Measurements from ENCODE around the gene WFS1. TPM values are rescaled to one million over a fixed set of nuclear protein-coding genes. Genes with fewer than 3 reads are reported as not detected.

WFS1 gene
- polyA plus RNA-seq, 1 of the 3 experiments (the other 2 are of a cell fraction), result 18.7 TPM

DNA sequence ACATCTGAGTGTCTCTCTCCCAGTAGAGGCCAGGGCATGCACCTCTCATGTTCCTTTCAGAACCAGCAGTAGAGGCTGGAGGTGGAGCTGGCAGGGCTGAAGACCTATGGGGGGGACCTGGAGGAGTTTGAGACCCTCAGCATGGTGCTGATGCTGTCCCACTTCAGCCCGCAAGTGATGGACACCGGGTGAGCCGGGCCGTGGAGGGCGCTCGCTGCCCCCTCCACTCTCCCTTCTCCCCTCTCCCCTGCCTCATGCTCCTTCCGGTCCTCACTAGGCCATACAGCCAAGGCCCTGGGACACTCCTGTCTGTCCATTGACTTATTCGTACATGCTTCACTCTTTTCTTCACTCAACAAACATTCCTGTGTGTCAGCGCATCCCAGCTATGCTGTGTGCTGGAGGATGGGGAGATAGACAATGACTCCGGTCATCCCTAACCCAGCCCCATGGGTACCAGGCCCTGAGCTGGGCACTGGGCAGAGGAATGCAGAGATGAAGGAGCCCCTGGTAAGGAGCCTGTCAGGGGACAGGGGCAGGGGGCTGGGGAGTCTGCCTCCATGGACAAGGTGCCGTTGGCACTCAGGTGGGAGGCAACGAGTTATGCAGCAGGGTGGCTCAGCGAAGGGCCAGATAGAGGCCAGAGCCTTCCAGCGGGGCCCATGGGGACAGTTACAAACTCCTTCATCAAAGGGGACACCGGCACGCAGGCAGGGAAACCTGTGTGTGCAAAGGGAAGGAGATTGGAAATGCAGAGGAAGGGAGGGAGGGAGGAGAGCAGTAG, 28.4 kb upstream of the WFS1 start:
- no peaks in the 10 kb centered on the region for H3K36me3 ChIP-seq (replicated peaks in 1 of 2; ENCODE audit: control insufficient read depth in 1 of 2, insufficient read depth in 2 of 2, low read length in 1 of 2)

DNA sequence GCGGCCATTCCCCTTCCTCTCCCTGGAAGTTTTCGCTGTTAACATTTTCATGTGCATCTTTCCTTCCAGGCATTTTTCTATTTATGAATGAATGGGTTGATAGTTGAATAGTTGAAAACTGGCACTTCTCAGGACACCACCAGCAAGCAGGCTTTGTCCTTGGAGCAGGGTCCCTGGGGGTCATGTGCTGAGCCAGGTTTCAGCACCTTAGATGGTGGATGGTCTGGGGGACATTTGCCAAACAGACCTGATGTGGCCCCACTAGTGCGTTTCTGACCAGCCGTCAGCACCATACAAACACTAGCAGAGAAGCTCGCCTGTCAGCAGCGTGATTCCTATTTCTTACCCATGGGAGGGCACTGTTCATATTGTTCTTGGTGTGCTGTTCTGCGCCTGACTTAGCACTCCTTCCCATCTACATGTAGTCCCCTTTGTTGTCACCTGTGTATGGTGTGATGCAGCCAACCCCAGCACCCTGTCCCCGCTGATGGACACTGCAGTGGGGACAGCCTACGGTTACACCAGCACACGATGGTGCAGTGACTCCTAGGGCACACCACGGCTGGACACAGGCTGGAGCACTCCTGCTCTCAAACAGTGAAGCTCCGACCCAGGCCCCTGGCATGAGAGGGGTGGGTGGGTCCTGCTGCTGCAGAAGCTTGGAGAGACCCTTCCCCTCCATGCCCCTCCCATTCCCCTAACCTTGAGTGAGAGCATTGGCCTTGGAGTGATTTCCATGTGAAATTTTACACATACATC, 27.2 kb upstream of the WFS1 start:
- Histone ChIP-seq H2AFZ (ENCODE audit: low read depth) (no peak overlapping the region), H3K9me2 (no peaks in the 10 kb centered on the region), H3K36me3 (replicated peaks in 1 of 2; ENCODE audit: control insufficient read depth in 1 of 2, insufficient read depth in 2 of 2, low read length in 1 of 2) (no peaks in the 10 kb centered on the region), H3K4me1 (ENCODE audit: control insufficient read depth in 1 of 2, insufficient read depth in 2 of 2, low read depth in 1 of 2, low read length in 1 of 2) (peaks cover 0 to 17% of the 10 kb centered on the region in 2 experiments; a peak in 1 of 4 replicates), H3K4me2 (no peak overlapping the region), H3K27ac (ENCODE audit: low read depth in 2 of 2, low read length in 1 of 2) (no peak overlapping the region), H3K9ac (no peak overlapping the region), H3F3A (replicated peaks; ENCODE audit: insufficient read depth) (no peaks in the 10 kb centered on the region), H4K20me1 (ENCODE audit: insufficient read depth) (no peaks in the 10 kb centered on the region), H3K27me3 (ENCODE audit: insufficient read depth) (no peaks in the 10 kb centered on the region), H3K4me3 (ENCODE audit: low read depth in 2 of 2, low read length in 1 of 2) (no peak overlapping the region), H3K9me3 (no peaks in the 10 kb centered on the region), H3K79me2 (ENCODE audit: insufficient read depth) (no peaks in the 10 kb centered on the region)
- ChIA-PET CTCF (interaction anchor here (1.0 to 1.8 kb wide), 5 partner anchors 8 to 155 kb away, joined by 3 to 11 read pairs (median 3); no protein-coding TSS in a partner anchor), POLR2A (no interaction called here)
- no peak for DNase-seq
- WGBS (ENCODE audit: low lambda C conversion rate), result 56% methylated on average over 11 of the region's 12 CpGs
- TF ChIP-seq TEAD4 (IDR thresholded peaks at IDR 0.05; ENCODE audit: borderline replicate concordance, insufficient read depth), result no peak
- no peak for TF ChIP-seq MEF2A (IDR thresholded peaks at IDR 0.05; ENCODE audit: borderline replicate concordance, low read depth)
- TF ChIP-seq RAD21 (IDR thresholded peaks at IDR 0.05; ENCODE audit: low read length), result no peak
- TF ChIP-seq, protein P1, sequence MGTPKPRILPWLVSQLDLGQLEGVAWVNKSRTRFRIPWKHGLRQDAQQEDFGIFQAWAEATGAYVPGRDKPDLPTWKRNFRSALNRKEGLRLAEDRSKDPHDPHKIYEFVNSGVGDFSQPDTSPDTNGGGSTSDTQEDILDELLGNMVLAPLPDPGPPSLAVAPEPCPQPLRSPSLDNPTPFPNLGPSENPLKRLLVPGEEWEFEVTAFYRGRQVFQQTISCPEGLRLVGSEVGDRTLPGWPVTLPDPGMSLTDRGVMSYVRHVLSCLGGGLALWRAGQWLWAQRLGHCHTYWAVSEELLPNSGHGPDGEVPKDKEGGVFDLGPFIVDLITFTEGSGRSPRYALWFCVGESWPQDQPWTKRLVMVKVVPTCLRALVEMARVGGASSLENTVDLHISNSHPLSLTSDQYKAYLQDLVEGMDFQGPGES (IDR thresholded peaks at IDR 0.05; ENCODE audit: low read depth, low read length), result no peak
- TF ChIP-seq, protein P2, sequence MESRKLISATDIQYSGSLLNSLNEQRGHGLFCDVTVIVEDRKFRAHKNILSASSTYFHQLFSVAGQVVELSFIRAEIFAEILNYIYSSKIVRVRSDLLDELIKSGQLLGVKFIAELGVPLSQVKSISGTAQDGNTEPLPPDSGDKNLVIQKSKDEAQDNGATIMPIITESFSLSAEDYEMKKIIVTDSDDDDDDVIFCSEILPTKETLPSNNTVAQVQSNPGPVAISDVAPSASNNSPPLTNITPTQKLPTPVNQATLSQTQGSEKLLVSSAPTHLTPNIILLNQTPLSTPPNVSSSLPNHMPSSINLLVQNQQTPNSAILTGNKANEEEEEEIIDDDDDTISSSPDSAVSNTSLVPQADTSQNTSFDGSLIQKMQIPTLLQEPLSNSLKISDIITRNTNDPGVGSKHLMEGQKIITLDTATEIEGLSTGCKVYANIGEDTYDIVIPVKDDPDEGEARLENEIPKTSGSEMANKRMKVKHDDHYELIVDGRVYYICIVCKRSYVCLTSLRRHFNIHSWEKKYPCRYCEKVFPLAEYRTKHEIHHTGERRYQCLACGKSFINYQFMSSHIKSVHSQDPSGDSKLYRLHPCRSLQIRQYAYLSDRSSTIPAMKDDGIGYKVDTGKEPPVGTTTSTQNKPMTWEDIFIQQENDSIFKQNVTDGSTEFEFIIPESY (IDR thresholded peaks at IDR 0.05; ENCODE audit: borderline replicate concordance, low read depth), result no peak
- TF ChIP-seq, protein P3, sequence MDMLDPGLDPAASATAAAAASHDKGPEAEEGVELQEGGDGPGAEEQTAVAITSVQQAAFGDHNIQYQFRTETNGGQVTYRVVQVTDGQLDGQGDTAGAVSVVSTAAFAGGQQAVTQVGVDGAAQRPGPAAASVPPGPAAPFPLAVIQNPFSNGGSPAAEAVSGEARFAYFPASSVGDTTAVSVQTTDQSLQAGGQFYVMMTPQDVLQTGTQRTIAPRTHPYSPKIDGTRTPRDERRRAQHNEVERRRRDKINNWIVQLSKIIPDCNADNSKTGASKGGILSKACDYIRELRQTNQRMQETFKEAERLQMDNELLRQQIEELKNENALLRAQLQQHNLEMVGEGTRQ (IDR thresholded peaks at IDR 0.05; ENCODE audit: borderline replicate concordance, low read depth, low read length), result no peak
- no peak for TF ChIP-seq SMC3 (IDR thresholded peaks at IDR 0.05; ENCODE audit: low read depth, low read length)

More for the DNA sequence above, 28.4 kb upstream of the WFS1 start:
- ChIA-PET POLR2A (no interaction called here), CTCF (interaction anchor here (4.1 kb wide), 1 partner anchor 8 kb away, joined by 37 read pairs; no protein-coding TSS in a partner anchor)
- no peaks in the 10 kb centered on the region for H3K79me2 ChIP-seq (ENCODE audit: insufficient read depth)
- WGBS (ENCODE audit: low lambda C conversion rate), result 71% methylated on average over 16 of the region's 16 CpGs
- H2AFZ ChIP-seq (ENCODE audit: low read depth), result no peak overlapping the region
- H3K4me3 ChIP-seq (ENCODE audit: low read depth in 2 of 2, low read length in 1 of 2), result no peak overlapping the region
- no peaks in the 10 kb centered on the region for H4K20me1 ChIP-seq (ENCODE audit: insufficient read depth)
- TF ChIP-seq MEF2A (IDR thresholded peaks at IDR 0.05; ENCODE audit: borderline replicate concordance, low read depth) (no peak), RCOR1 (IDR thresholded peaks at IDR 0.05; ENCODE audit: low read length) (no peak), ELF1 (IDR thresholded peaks at IDR 0.05) (no peak), POLR2AphosphoS5 (IDR thresholded peaks at IDR 0.05; ENCODE audit: low read depth, low read length) (no peak), SIN3A (IDR thresholded peaks at IDR 0.05; ENCODE audit: borderline replicate concordance, low read depth, low read length) (no peak)
- TF ChIP-seq, protein P4, sequence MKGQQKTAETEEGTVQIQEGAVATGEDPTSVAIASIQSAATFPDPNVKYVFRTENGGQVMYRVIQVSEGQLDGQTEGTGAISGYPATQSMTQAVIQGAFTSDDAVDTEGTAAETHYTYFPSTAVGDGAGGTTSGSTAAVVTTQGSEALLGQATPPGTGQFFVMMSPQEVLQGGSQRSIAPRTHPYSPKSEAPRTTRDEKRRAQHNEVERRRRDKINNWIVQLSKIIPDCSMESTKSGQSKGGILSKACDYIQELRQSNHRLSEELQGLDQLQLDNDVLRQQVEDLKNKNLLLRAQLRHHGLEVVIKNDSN (IDR thresholded peaks at IDR 0.05; ENCODE audit: borderline replicate concordance, low read depth), result no peak
- TF ChIP-seq, protein P5, sequence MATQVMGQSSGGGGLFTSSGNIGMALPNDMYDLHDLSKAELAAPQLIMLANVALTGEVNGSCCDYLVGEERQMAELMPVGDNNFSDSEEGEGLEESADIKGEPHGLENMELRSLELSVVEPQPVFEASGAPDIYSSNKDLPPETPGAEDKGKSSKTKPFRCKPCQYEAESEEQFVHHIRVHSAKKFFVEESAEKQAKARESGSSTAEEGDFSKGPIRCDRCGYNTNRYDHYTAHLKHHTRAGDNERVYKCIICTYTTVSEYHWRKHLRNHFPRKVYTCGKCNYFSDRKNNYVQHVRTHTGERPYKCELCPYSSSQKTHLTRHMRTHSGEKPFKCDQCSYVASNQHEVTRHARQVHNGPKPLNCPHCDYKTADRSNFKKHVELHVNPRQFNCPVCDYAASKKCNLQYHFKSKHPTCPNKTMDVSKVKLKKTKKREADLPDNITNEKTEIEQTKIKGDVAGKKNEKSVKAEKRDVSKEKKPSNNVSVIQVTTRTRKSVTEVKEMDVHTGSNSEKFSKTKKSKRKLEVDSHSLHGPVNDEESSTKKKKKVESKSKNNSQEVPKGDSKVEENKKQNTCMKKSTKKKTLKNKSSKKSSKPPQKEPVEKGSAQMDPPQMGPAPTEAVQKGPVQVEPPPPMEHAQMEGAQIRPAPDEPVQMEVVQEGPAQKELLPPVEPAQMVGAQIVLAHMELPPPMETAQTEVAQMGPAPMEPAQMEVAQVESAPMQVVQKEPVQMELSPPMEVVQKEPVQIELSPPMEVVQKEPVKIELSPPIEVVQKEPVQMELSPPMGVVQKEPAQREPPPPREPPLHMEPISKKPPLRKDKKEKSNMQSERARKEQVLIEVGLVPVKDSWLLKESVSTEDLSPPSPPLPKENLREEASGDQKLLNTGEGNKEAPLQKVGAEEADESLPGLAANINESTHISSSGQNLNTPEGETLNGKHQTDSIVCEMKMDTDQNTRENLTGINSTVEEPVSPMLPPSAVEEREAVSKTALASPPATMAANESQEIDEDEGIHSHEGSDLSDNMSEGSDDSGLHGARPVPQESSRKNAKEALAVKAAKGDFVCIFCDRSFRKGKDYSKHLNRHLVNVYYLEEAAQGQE (IDR thresholded peaks at IDR 0.05; ENCODE audit: low read depth, low read length), result no peak
- TF ChIP-seq, protein P6, sequence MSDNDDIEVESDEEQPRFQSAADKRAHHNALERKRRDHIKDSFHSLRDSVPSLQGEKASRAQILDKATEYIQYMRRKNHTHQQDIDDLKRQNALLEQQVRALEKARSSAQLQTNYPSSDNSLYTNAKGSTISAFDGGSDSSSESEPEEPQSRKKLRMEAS (IDR thresholded peaks at IDR 0.05; ENCODE audit: low read depth), result no peak
- no peak overlapping the region for H3K4me2 ChIP-seq
- H3K4me1 ChIP-seq (ENCODE audit: control insufficient read depth in 1 of 2, insufficient read depth in 2 of 2, low read depth in 1 of 2, low read length in 1 of 2), result peaks cover 0 to 12% of the 10 kb centered on the region in 2 experiments; a peak in 1 of 4 replicates
- H3K27me3 ChIP-seq (ENCODE audit: insufficient read depth), result no peaks in the 10 kb centered on the region
- H3K9me2 ChIP-seq, result no peaks in the 10 kb centered on the region
- DNase-seq, result no peak
- H3K9ac ChIP-seq, result no peak overlapping the region
- H3F3A ChIP-seq (replicated peaks; ENCODE audit: insufficient read depth), result no peaks in the 10 kb centered on the region
- no peak overlapping the region for H3K27ac ChIP-seq (ENCODE audit: low read depth in 2 of 2, low read length in 1 of 2)
- H3K9me3 ChIP-seq, result no peaks in the 10 kb centered on the region
